GM06990 (cell line): ENCODE results near the gene ERCC6L.
"Not testable (repeated sequence)": the region's sequence is repeated elsewhere in the genome, so short reads cannot be mapped to it uniquely, and the experiment has no call there.

Source experiments
- DNase-seq: peaks from one replicate; pipeline ENCODE4 v3.0.0-alpha.2; 2011; ENCODE audit not compliant: insufficient read length; ENCODE audit errors: extremely low read depth
- H3K27me3 ChIP-seq: replicated peaks from 2 replicates; pipeline ENCODE4 v1.6.0; 2011; ENCODE audit warnings: low read length; ENCODE audit not compliant: control insufficient read depth, insufficient read depth
- H3K36me3 ChIP-seq: 2 replicates; pipeline ENCODE4 v1.5.1; 2011; ENCODE audit warnings: low read length; ENCODE audit not compliant: control insufficient read depth, insufficient read depth
- H3K4me3 ChIP-seq: replicated peaks from 2 replicates; pipeline ENCODE4 v1.5.1; 2011; ENCODE audit warnings: low read depth, mild to moderate bottlenecking, control low read depth, low read length
- CTCF ChIP-seq: IDR thresholded peaks from 2 replicates; pipeline ENCODE4 v1.5.1; 2011; ENCODE audit warnings: low read length, control low read depth, mild to moderate bottlenecking, inconsistent platforms; ENCODE audit not compliant: insufficient read depth, poor library complexity, severe bottlenecking

The ERCC6L gene

GRCh38 chrX:72181178-72182125 lies 57.4 kb downstream of the ERCC6L start, which contains the start of gene PIN4:
Gene PIN4, plus strand, starts transcription at chrX:72181757. Its CDS starts 29 bp downstream, at chrX:72181786.
- Histone ChIP-seq H3K36me3 (no peaks in the 10 kb centered on the region), H3K27me3 (no peaks in the 10 kb centered on the region), H3K4me3 (peak within 1 kb of the TSS; percentile 76)
- peak; percentile 94 for DNase-seq
- TF ChIP-seq CTCF, result no peak

- Histone ChIP-seq H3K27me3 (no peaks in the 10 kb centered on the region), H3K36me3 (no peaks in the 10 kb centered on the region), H3K4me3 (peak overlapping the region; percentile 59)
- TF ChIP-seq CTCF, result no peak
- no peak for DNase-seq
Observed at GRCh38 chrX:72180539-72180938, 58.3 kb downstream of the ERCC6L start.

GRCh38 chrX:72176981-72177380 lies 61.8 kb downstream of the ERCC6L start:
- no peaks in the 10 kb centered on the region for H3K27me3 ChIP-seq
- DNase-seq, result no peak
- no peak for TF ChIP-seq CTCF
- no peaks in the 10 kb centered on the region for H3K36me3 ChIP-seq
- H3K4me3 ChIP-seq, result no peak overlapping the region

GRCh38 chrX:72176289-72176688 lies 62.5 kb downstream of the ERCC6L start:
- DNase-seq, H3K36me3 ChIP-seq, H3K27me3 ChIP-seq, H3K4me3 ChIP-seq: not testable (repeated sequence)

- no peaks in the 10 kb centered on the region for H3K27me3 ChIP-seq
- no peak overlapping the region for H3K4me3 ChIP-seq
- no peak for DNase-seq
Observed at GRCh38 chrX:72169008-72169728, 69.7 kb downstream of the ERCC6L start.

More at GRCh38 chrX:72169008-72169728, 69.7 kb downstream of the ERCC6L start:
- no peaks in the 10 kb centered on the region for H3K36me3 ChIP-seq
- no peak for TF ChIP-seq CTCF
